ENCODE measurements around the gene SPTSSA.

- TF ChIP-seq, protein P1, sequence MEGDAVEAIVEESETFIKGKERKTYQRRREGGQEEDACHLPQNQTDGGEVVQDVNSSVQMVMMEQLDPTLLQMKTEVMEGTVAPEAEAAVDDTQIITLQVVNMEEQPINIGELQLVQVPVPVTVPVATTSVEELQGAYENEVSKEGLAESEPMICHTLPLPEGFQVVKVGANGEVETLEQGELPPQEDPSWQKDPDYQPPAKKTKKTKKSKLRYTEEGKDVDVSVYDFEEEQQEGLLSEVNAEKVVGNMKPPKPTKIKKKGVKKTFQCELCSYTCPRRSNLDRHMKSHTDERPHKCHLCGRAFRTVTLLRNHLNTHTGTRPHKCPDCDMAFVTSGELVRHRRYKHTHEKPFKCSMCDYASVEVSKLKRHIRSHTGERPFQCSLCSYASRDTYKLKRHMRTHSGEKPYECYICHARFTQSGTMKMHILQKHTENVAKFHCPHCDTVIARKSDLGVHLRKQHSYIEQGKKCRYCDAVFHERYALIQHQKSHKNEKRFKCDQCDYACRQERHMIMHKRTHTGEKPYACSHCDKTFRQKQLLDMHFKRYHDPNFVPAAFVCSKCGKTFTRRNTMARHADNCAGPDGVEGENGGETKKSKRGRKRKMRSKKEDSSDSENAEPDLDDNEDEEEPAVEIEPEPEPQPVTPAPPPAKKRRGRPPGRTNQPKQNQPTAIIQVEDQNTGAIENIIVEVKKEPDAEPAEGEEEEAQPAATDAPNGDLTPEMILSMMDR (IDR thresholded peaks at IDR 0.05), result no peak
- TF ChIP-seq NR3C1 (CRISPR knock-in tag; conservative IDR thresholded peaks at IDR 0.05; ENCODE audit: low read depth) (no peak), NFYB (CRISPR knock-in tag; conservative IDR thresholded peaks at IDR 0.05; ENCODE audit: low read depth) (no peak), FOXP4 (CRISPR knock-in tag; IDR thresholded peaks at IDR 0.05) (no peak), IRF2 (CRISPR knock-in tag; IDR thresholded peaks at IDR 0.05; ENCODE audit: borderline replicate concordance, low read depth) (no peak), NR2C2 (CRISPR knock-in tag; IDR thresholded peaks at IDR 0.05) (no peak), TP53 (CRISPR knock-in tag; IDR thresholded peaks at IDR 0.05) (no peak), MAX (CRISPR knock-in tag; IDR thresholded peaks at IDR 0.05) (no peak), PREB (CRISPR knock-in tag; IDR thresholded peaks at IDR 0.05; ENCODE audit: borderline replicate concordance) (no peak)
These were observed 8.3 kb upstream of the SPTSSA start for GRCh38 chr14:34470319-34470718.
